PC-3 (cell line): ENCODE measurements around the gene ERBB4. TPM values are rescaled to one million over a fixed set of nuclear protein-coding genes. Genes with fewer than 3 reads are reported as not detected.
"Not testable (repeated sequence)": the region's sequence is repeated elsewhere in the genome, so short reads cannot be mapped to it uniquely, and the experiment has no call there.

ENCODE experiments used
- ATAC-seq: fragments of 200-7000 bp; cut with Tn5 transposase; 2 replicates; pipeline ENCODE4 v1.9.1; 2020; ENCODE audit warnings: mild to moderate bottlenecking, moderate library complexity
- BruUV-seq: library from RNA; stranded (reverse); fragments of 400-500 nt; replicated peaks from 2 replicates; lab custom pipeline; 2021; lab: Mats Ljungman, UMichigan
- CTCF ChIA-PET: fragments of 300-600 bp; sonication (Branson Sonifier 250); formaldehyde crosslinking; loops from one replicate; lab custom pipeline; 2022; ENCODE audit warnings: antibody characterized with exemption; lab: Charles Lee
- POLR2A ChIA-PET: fragments of 300-600 bp; sonication (Branson Sonifier 250); formaldehyde crosslinking; loops from one replicate; lab custom pipeline; 2022; ENCODE audit warnings: antibody characterized with exemption; ENCODE audit not compliant: unreplicated experiment; lab: Charles Lee
- DNase-seq: peaks from one replicate; pipeline ENCODE4 v3.0.0-alpha.2; 2015
- H2AFZ ChIP-seq: fragments of 300-600 bp; sonication (generic); 2 replicates; pipeline ENCODE4 v1.6.0; 2016; ENCODE audit warnings: antibody characterized with exemption, low read length
- H3F3A ChIP-seq: fragments of 300-600 bp; sonication (generic); one replicate; pipeline ENCODE4 v1.6.0; 2017; ENCODE audit warnings: antibody characterized with exemption, low read length, control low read depth, mild to moderate bottlenecking; ENCODE audit not compliant: unreplicated experiment
- H3K27ac ChIP-seq: fragments of 300-600 bp; sonication (generic); 2 replicates; pipeline ENCODE4 v1.5.1; 2016; ENCODE audit warnings: mild to moderate bottlenecking, low read length
- H3K27me3 ChIP-seq: fragments of 300-600 bp; sonication (generic); 2 replicates; pipeline ENCODE4 v1.6.1; 2016; ENCODE audit warnings: low read length, mixed read lengths
- H3K36me3 ChIP-seq: fragments of 300-600 bp; sonication (generic); 2 replicates; pipeline ENCODE4 v1.6.1; 2016; ENCODE audit warnings: low read depth, mixed run types, low read length, mixed read lengths
- H3K4me1 ChIP-seq: fragments of 300-600 bp; sonication (generic); 2 replicates; pipeline ENCODE4 v1.5.1; 2016; ENCODE audit warnings: low read length; ENCODE audit not compliant: insufficient read depth
- H3K4me2 ChIP-seq: fragments of 300-600 bp; sonication (generic); 2 replicates; pipeline ENCODE4 v1.6.0; 2016; ENCODE audit warnings: low read length
- H3K4me3 ChIP-seq: fragments of 300-600 bp; sonication (generic); 2 replicates; pipeline ENCODE4 v1.5.1; 2016; ENCODE audit warnings: mild to moderate bottlenecking, low read length, mixed read lengths
- H3K79me2 ChIP-seq: fragments of 300-600 bp; sonication (generic); 2 replicates; pipeline ENCODE4 v1.6.1; 2017; ENCODE audit warnings: low read length, mixed read lengths
- H3K9ac ChIP-seq: fragments of 300-600 bp; sonication (generic); 2 replicates; pipeline ENCODE4 v1.6.0; 2016; ENCODE audit warnings: mild to moderate bottlenecking, low read length
- H3K9me2 ChIP-seq: fragments of 300-600 bp; sonication (generic); replicated peaks from 2 replicates; pipeline ENCODE4 v1.6.1; 2016; ENCODE audit warnings: mixed run types, low read length, mixed read lengths
- H3K9me3 ChIP-seq: fragments of 300-600 bp; sonication (generic); 2 replicates; pipeline ENCODE4 v1.6.1; 2016; ENCODE audit warnings: low read length, mixed read lengths
- H4K20me1 ChIP-seq: fragments of 300-600 bp; sonication (generic); 2 replicates; pipeline ENCODE4 v1.6.1; 2016; ENCODE audit warnings: low read length, mixed read lengths
- EZH2 ChIP-seq: fragments of 300-600 bp; sonication (generic); IDR thresholded peaks from one replicate; pipeline ENCODE4 v1.6.1; 2017; ENCODE audit warnings: antibody characterized with exemption, mild to moderate bottlenecking, low read length; ENCODE audit not compliant: unreplicated experiment
- EZH2phosphoT487 ChIP-seq: fragments of 300-600 bp; sonication (generic); IDR thresholded peaks from 2 replicates; pipeline ENCODE4 v1.6.1; 2018; ENCODE audit warnings: mild to moderate bottlenecking, antibody characterized with exemption, low read length, borderline replicate concordance
- intact Hi-C: fragments of 100-400 bp; cut with micrococcal nuclease; formaldehyde crosslinking; loops from 2 replicates; pipeline ENCODE4 v1.9.0; 2023
- total RNA-seq: library from RNA; depleted of rRNA; stranded (reverse); fragments of >200 nt; gene quantifications from 2 replicates; pipeline ENCODE4 v1.2.3, GENCODE V29; 2014
- TF ChIP-seq, protein P1 (sequence below): fragments of 300-600 bp; sonication (generic); conservative IDR thresholded peaks from 2 replicates; pipeline ENCODE4 v1.5.1; 2017; ENCODE audit warnings: antibody characterized with exemption, low read depth, mild to moderate bottlenecking, low read length

The ERBB4 gene
- total RNA-seq, 1 experiment from 2014 or later: under 0.01 TPM

- Histone ChIP-seq H3K4me2 (no peak overlapping the region), H3K36me3 (no peaks in the 10 kb centered on the region), H3F3A (no peaks in the 10 kb centered on the region), H3K79me2 (no peaks in the 10 kb centered on the region), H3K27me3 (no peaks in the 10 kb centered on the region), H3K4me1 (no peaks in the 10 kb centered on the region), H4K20me1 (no peaks in the 10 kb centered on the region), H2AFZ (no peak overlapping the region), H3K9me3 (no peaks in the 10 kb centered on the region), H3K9me2 (no peaks in the 10 kb centered on the region), H3K9ac (no peak overlapping the region), H3K4me3 (no peak overlapping the region), H3K27ac (no peak overlapping the region)
- POLR2A ChIA-PET: no interaction called here
- BruUV-seq: no TSS peak
- TF ChIP-seq EZH2phosphoT487 (no peak), EZH2 (no peak)
- TF ChIP-seq, protein P1, sequence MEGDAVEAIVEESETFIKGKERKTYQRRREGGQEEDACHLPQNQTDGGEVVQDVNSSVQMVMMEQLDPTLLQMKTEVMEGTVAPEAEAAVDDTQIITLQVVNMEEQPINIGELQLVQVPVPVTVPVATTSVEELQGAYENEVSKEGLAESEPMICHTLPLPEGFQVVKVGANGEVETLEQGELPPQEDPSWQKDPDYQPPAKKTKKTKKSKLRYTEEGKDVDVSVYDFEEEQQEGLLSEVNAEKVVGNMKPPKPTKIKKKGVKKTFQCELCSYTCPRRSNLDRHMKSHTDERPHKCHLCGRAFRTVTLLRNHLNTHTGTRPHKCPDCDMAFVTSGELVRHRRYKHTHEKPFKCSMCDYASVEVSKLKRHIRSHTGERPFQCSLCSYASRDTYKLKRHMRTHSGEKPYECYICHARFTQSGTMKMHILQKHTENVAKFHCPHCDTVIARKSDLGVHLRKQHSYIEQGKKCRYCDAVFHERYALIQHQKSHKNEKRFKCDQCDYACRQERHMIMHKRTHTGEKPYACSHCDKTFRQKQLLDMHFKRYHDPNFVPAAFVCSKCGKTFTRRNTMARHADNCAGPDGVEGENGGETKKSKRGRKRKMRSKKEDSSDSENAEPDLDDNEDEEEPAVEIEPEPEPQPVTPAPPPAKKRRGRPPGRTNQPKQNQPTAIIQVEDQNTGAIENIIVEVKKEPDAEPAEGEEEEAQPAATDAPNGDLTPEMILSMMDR: no peak
- no peak for ATAC-seq
- CTCF ChIA-PET: no interaction called here
- intact Hi-C loops: no loop called here
- no peak for DNase-seq
Measured at GRCh38 chr2:211599146-211599545, 939.5 kb downstream of the ERBB4 start.

GRCh38 chr2:211598238-211598637 is 940.4 kb downstream of the ERBB4 start:
- ChIA-PET POLR2A (no interaction called here), CTCF (no interaction called here)
- ATAC-seq (no peak), DNase-seq (no peak)
- Histone ChIP-seq H4K20me1 (no peaks in the 10 kb centered on the region), H3K27ac (no peak overlapping the region), H3K9me3 (no peaks in the 10 kb centered on the region), H2AFZ (no peak overlapping the region), H3K27me3 (no peaks in the 10 kb centered on the region), H3K4me2 (no peak overlapping the region), H3K9me2 (no peaks in the 10 kb centered on the region), H3K4me1 (no peaks in the 10 kb centered on the region), H3K36me3 (no peaks in the 10 kb centered on the region), H3K9ac (no peak overlapping the region), H3K79me2 (no peaks in the 10 kb centered on the region), H3F3A (no peaks in the 10 kb centered on the region), H3K4me3 (no peak overlapping the region)
- no peak for TF ChIP-seq EZH2phosphoT487
- TF ChIP-seq EZH2: no peak
- TF ChIP-seq, protein P1: no peak
- intact Hi-C loops: no loop called here
- no TSS peak for BruUV-seq

- H3K27me3 ChIP-seq: peaks cover 15% of the 10 kb centered on the region
- ATAC-seq, H4K20me1 ChIP-seq, H3K4me1 ChIP-seq, H2AFZ ChIP-seq, CTCF ChIA-PET, H3K9me3 ChIP-seq, H3K27ac ChIP-seq, H3F3A ChIP-seq, H3K9me2 ChIP-seq, H3K36me3 ChIP-seq, H3K4me2 ChIP-seq, H3K79me2 ChIP-seq, H3K9ac ChIP-seq, H3K4me3 ChIP-seq, DNase-seq, intact Hi-C loops, BruUV-seq, POLR2A ChIA-PET: not testable (repeated sequence)
Measured at GRCh38 chr2:211592006-211592405, 946.6 kb downstream of the ERBB4 start.
